Mucosa of rectum (tissue), 2 donors: ENCODE results near the gene GNB1L.
A peak's percentile ranks its signal among the peaks of the same experiment; 100 is the strongest.

ENCODE experiments used
- H3K27ac ChIP-seq, 2 donors: one replicate each; pipeline ENCODE4 v1.7.0; 2013; ENCODE audit warnings: inconsistent platforms in 2 of 2, low read depth in 2 of 2, low read length in 2 of 2
- H3K27me3 ChIP-seq, 2 donors: one replicate each; pipeline ENCODE4 v1.7.0; 2013; ENCODE audit warnings: low read length in 2 of 2; ENCODE audit not compliant: control insufficient read depth in 2 of 2, insufficient read depth in 2 of 2
- H3K36me3 ChIP-seq, 2 donors: one replicate each; pipeline ENCODE4 v1.7.0; 2013; ENCODE audit warnings: low read length in 2 of 2; ENCODE audit not compliant: control insufficient read depth in 2 of 2, insufficient read depth in 2 of 2
- H3K4me1 ChIP-seq, 2 donors: one replicate each; pipeline ENCODE4 v1.7.0; 2013; ENCODE audit warnings: low read length in 2 of 2, mild to moderate bottlenecking in 1 of 2; ENCODE audit not compliant: control insufficient read depth in 2 of 2, insufficient read depth in 2 of 2
- H3K4me3 ChIP-seq, 2 donors: one replicate each; pipeline ENCODE4 v1.7.0; 2013; ENCODE audit warnings: low read length in 2 of 2
- H3K9ac ChIP-seq, 2 donors: one replicate each; pipeline ENCODE4 v1.7.0; 2013; ENCODE audit warnings: low read length in 2 of 2, low read depth in 1 of 2, mild to moderate bottlenecking in 1 of 2
- H3K9me3 ChIP-seq, 2 donors: one replicate each; pipeline ENCODE4 v1.7.0; 2013; ENCODE audit warnings: low read length in 2 of 2; ENCODE audit not compliant: control insufficient read depth in 2 of 2
- donor health status: healthy.
- donor health status: Normal muscosa, but diverticular disease.

GNB1L gene

DNA sequence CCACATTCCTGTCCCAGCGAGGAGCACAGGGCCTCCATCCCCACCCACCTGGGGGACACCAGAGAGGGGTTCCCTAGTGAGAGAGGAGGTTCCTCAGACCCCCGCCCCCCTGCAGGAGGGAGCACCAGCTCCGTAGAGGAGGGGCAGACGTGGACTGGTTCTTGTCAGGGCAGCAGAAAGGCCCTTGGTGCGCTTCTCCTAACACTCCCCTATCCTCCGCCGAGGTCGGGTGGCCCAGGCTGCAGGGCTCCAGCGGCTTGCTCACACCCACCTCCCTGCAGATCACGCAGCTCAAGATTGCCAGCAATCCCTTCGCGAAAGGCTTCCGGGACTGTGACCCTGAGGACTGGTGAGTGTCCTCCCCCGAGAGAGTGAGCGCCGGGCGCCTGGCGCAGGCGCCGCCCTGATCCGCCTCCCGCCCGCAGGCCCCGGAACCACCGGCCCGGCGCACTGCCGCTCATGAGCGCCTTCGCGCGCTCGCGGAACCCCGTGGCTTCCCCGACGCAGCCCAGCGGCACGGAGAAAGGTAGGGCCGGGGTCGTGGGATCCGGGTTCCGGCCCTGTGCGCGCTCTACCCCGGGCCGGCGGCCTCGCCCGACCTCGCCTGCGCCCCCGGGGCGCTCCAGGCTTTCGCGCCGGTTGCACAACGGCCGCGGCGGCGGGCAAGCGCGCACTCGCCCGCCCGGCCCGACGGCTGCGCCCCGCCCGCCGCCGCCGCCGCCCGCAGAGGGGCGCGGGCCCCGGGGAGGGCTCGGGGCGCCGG lies 89.0 kb downstream of the GNB1L start:
- Histone ChIP-seq H3K4me1 (peaks cover 0 to 3% of the 10 kb centered on the region in 2 donors), H3K27me3 (peaks cover 56 to 74% of the 10 kb centered on the region in 2 donors), H3K9ac (no peak overlapping the region), H3K4me3 (peak overlapping the region in 1 of 2 donors; percentile 23), H3K36me3 (no peaks in the 10 kb centered on the region), H3K27ac (no peak overlapping the region), H3K9me3 (no peaks in the 10 kb centered on the region)

DNA sequence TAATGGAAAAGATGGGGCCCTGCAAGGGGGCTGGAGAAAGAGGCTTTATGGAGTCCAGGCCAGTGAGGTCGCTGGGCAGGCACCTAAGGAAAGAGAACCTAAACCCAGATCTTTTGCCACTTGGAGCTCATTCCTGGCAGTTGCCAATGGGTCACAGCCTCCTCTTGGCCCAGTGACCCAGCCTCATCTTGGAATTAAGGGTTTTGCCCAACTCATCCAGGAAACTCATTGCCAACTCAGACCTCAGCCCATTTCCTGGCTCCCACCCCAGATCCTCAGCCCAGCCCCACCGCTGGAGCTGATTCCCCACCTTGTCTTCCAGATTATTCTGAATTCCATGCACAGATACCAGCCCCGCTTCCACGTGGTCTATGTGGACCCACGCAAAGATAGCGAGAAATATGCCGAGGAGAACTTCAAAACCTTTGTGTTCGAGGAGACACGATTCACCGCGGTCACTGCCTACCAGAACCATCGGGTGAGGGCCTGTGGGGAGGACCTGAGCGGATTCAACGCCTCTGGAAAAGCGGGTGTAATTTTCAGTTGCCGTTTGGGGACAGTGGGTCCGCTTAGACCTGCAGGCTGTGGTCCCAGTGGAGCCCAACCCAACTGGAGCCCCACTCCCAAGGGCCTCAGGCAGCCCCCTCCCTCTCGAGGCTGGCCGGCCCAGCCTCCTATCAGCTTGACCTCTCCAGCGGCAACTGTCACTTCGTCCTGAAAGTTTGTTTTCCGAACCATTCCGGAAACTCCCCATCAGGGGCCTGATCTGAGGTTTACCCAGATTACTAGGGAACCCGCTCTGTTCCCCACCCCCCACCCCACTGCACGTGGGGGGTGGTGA lies 89.8 kb downstream of the GNB1L start:
- Histone ChIP-seq H3K4me1 (peaks cover 0 to 3% of the 10 kb centered on the region in 2 donors), H3K4me3 (no peak overlapping the region), H3K27ac (no peak overlapping the region), H3K27me3 (peaks cover 57 to 68% of the 10 kb centered on the region in 2 donors), H3K36me3 (no peaks in the 10 kb centered on the region), H3K9ac (no peak overlapping the region), H3K9me3 (no peaks in the 10 kb centered on the region)

DNA sequence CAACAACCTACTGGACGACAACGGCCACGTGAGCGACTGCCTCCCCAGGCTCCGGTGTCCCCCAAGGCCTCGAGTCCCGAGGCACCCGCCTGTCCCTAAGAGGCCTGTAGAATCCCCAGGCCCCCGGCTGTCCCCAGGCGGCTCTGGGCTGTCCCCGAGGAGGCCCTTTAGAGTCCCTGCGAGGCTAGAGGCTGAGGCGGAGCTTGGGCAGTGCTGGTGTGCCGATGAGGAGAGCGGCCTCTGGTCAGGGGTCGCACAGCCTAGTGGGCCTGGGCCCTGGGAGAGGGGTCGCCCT lies 90.4 kb downstream of the GNB1L start:
- Histone ChIP-seq H3K4me1 (peaks cover 0 to 3% of the 10 kb centered on the region in 2 donors), H3K9me3 (no peaks in the 10 kb centered on the region), H3K9ac (no peak overlapping the region), H3K36me3 (no peaks in the 10 kb centered on the region), H3K27me3 (peaks cover 60 to 68% of the 10 kb centered on the region in 2 donors), H3K27ac (no peak overlapping the region), H3K4me3 (no peak overlapping the region)

DNA sequence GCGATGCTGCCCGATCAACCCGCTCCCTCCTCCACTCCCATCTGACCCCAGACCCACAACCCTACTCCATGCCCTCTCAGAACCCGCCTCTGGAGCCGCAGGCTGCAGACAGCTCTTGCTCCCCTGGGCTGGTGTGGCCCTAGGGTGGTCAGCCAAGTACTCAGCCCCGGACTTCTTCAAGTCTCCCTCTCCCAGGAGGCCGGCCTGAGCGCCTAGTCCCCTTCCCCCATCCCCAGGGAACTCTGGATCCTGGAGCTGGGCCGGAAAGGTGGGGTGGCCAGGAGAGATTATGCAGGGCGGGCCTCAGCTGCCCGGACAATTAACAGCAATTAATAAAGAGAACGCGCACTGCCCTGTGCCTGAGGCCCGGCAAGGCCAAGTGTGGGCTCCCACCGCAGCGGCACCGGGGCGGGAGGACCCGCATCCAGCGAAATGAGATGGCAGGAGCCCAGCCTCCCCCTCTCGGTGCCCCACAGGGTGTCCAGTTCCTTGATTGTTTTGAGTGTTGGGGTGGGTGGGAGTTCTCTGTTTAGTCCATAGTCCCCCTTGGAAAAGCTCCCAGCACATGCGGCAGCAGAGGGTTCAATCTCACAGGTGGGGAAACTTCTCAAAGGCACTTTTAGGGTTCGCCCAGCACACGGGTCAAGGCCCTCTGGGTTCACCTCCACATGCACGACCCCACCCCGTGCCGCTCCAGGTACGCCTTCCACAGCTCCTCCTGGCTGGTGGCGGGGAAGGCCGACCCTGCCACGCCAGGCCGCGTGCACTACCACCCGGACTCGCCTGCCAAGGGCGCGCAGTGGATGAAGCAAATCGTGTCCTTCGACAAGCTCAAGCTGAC lies 91.0 kb downstream of the GNB1L start:
- H3K27me3 ChIP-seq = peaks cover 65 to 67% of the 10 kb centered on the region in 2 donors
- no peak overlapping the region for H3K4me3 ChIP-seq
- no peak overlapping the region for H3K27ac ChIP-seq
- H3K9me3 ChIP-seq = no peaks in the 10 kb centered on the region
- H3K4me1 ChIP-seq = peaks cover 0 to 3% of the 10 kb centered on the region in 2 donors
- no peaks in the 10 kb centered on the region for H3K36me3 ChIP-seq
- H3K9ac ChIP-seq = no peak overlapping the region

DNA sequence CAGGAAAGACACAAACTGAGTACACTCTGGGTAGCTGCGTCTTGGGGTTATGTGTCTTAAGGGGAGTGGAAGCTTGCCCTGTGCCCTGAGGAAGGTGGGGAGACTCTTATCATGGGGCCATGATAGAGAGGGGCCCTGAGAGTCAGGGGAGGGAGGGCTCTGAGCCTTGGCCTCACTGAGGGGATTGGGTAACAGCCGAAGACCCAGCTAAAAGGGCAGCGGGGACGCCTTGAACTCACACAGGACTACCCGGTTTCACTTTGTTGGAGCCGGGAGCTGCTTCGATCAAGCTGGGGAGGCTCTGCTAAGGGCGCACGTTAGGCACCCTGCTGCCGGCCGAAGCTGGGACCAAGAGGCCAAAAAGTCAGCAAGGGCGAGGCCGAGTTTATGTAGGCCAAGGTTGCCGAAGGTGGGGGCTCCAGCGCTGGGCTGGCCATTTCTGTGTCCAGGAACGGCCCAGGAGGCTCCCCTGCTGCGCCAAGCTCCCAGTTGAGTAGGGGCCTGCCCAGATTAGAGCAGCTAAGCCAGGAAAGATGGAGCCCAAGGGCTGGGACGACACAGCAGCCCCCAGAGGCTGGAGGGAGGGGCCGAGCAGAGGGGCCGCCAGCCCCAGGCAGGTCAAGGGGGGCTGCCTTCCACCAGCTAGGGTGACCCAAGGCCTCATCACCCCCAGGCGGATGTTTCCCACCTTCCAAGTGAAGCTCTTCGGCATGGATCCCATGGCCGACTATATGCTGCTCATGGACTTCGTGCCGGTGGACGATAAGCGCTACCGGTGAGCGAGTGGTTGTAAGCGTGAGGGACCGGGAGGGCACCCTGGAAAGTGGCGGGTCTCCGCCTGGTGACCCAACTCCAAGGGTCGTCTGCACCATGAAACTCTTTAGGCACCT lies 91.9 kb downstream of the GNB1L start:
- no peaks in the 10 kb centered on the region for H3K36me3 ChIP-seq
- no peak overlapping the region for H3K9ac ChIP-seq
- peaks cover 63% of the 10 kb centered on the region in 2 donors for H3K27me3 ChIP-seq
- H3K4me1 ChIP-seq = peaks cover 0 to 3% of the 10 kb centered on the region in 2 donors
- no peak overlapping the region for H3K27ac ChIP-seq
- no peaks in the 10 kb centered on the region for H3K9me3 ChIP-seq
- H3K4me3 ChIP-seq = no peak overlapping the region

DNA sequence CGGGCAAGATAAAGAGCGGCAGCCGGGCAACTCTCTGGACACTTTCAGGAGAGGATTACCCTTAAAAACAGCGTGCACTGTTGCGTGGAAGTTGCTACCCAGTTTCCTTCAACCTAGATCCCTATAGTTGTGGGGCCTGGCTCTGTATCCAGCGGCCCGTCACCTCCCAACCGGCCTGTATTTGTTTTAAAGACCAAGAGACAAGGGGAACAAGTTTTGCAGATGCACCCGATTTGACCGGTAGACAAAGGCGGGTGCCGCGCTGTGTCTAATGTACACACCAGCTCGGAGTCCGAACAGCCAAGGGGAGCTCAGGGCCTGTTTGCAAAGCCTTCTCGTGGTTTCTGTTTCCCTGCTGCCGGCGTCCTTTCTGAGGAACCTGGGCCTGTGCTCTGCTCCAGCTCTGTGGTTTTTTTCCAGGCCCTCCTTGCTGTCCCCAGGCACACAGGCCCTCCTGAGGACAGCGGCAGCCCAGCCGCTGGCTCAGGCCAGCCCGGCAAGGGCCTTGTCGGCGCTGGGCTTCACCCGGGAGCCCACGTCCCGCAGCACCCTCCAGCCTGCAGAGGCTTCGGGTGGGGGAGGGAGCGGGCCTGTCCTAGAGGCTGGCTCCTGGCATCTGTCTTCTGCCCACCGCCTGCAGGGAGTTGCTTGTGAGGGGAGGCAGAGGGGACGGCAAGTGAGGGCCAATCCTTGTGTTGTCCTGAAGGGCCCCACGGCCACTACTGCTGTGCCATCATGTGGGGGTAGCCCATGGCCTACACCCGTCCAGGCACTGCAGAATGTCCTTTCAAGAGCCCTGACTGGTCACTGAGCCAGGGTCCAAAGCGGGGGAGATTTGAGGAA lies 92.7 kb downstream of the GNB1L start:
- Histone ChIP-seq H3K27ac (no peak overlapping the region), H3K9ac (no peak overlapping the region), H3K27me3 (peaks cover 61 to 62% of the 10 kb centered on the region in 2 donors), H3K9me3 (no peaks in the 10 kb centered on the region), H3K4me1 (peaks cover 3% of the 10 kb centered on the region in 2 donors), H3K36me3 (no peaks in the 10 kb centered on the region), H3K4me3 (no peak overlapping the region)

DNA sequence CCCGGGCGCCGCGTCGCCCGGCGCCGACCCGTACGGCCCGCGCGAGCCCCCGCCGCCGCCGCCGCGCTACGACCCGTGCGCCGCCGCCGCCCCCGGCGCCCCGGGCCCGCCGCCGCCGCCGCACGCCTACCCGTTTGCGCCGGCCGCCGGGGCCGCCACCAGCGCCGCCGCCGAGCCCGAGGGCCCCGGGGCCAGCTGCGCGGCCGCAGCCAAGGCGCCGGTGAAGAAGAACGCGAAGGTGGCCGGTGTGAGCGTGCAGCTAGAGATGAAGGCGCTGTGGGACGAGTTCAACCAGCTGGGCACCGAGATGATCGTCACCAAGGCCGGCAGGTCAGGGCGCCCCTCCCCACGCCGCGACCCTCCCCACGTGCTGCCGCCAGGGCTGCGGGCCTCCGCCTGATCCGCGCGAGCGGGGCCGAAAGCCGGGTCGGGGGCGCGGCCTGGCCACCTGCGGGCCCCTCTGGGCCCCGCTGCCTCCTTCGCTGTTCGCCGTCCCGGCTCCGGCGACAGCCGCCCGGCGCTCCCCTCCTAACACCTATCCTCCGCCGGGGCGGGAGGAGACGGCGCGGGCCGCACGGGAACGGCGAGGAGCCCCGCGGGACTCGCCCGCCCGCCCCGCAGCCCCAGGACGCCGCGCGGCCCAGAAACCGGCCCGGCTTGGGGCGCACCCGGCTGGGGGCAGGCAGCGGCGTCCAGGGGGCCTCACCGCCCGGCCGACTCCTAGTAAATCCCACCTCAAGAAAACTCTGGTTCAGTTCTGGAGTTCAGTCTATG lies 93.5 kb downstream of the GNB1L start:
- H3K27me3 ChIP-seq = peaks cover 65 to 67% of the 10 kb centered on the region in 2 donors
- no peaks in the 10 kb centered on the region for H3K9me3 ChIP-seq
- H3K27ac ChIP-seq = no peak overlapping the region
- peaks cover 0 to 4% of the 10 kb centered on the region in 2 donors for H3K4me1 ChIP-seq
- no peak overlapping the region for H3K9ac ChIP-seq
- no peaks in the 10 kb centered on the region for H3K36me3 ChIP-seq
- no peak overlapping the region for H3K4me3 ChIP-seq

DNA sequence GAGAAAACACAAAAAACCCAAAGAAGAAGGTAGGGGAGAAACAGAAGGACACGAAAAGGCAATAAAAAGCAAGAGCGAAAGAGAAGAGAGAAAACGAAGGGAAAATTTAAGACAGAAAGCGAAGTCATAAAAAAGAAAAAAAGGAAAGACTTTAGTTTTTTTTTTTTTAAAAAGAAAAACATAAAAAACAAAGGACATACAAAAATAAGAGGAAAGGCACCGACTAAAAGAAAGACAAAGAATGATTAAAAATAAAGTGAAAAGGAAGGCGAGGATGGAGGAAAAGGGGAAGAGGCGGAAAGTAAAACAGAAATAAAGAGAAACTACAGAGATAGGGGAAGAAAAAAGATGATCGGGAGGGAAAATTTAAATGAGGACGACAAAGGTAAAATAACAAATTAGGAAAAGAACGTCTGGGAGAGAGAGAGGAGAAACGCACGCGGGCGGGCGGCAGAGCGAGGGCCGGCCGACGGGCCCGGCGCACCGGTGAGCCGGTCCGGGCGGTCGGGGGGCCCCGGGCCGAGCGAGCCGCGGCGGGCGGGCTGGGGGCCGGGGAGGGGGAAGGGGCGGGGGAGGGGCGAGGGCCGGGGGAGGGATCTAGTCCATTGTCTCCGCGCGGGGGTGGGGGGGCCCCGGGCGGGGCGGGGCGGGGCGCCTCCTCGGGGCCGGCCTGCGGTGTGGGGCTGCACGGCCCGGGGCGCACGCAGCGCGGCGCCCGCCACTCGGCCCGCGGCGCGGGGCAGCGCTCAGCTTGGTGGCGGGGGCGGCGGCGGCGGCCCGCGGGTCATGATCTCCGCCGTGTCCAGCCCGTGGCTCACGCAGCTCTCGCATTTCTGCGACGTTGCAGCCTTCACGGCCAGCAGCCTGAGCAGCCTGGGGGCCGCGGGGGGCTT lies 94.4 kb downstream of the GNB1L start, which contains the start of gene TBX1:
TSS of gene TBX1 (plus strand) at position 721 of the 893 bp plus-strand sequence. CDS start at position 787, 66 bp downstream.
- Histone ChIP-seq H3K4me1 (peaks cover 0 to 4% of the 10 kb centered on the region in 2 donors), H3K36me3 (no peaks in the 10 kb centered on the region), H3K9ac (no peak within 1 kb of the TSS), H3K27ac (no peak within 1 kb of the TSS), H3K9me3 (no peaks in the 10 kb centered on the region), H3K27me3 (peaks cover 67 to 69% of the 10 kb centered on the region in 2 donors), H3K4me3 (no peak within 1 kb of the TSS)
